AG09319 (cell line): ENCODE results near the gene PATZ1.

Source experiments
- DNase-seq: peaks from one replicate; pipeline ENCODE4 v3.0.0-alpha.2; 2010; ENCODE audit warnings: low read depth; ENCODE audit errors: extremely low read depth
- CTCF ChIP-seq: IDR thresholded peaks from 2 replicates; pipeline ENCODE4 v1.5.1; 2011; ENCODE audit warnings: low read depth, mild to moderate bottlenecking, inconsistent platforms, low read length, moderate library complexity

The PATZ1 gene

GRCh38 chr22:31282748-31283468 is 63.2 kb downstream of the PATZ1 start:
- DNase-seq, result no peak
- no peak for TF ChIP-seq CTCF

GRCh38 chr22:31281733-31282132 is 64.4 kb downstream of the PATZ1 start:
- no peak for TF ChIP-seq CTCF

GRCh38 chr22:31279821-31280505 is 66.2 kb downstream of the PATZ1 start:
- TF ChIP-seq CTCF, result no peak
- no peak for DNase-seq

More at GRCh38 chr22:31281733-31282132, 64.4 kb downstream of the PATZ1 start:
- no peak for DNase-seq

- DNase-seq, result no peak
- no peak for TF ChIP-seq CTCF
Observed at GRCh38 chr22:31279327-31279669, 66.8 kb downstream of the PATZ1 start.

- no peak for DNase-seq
- TF ChIP-seq CTCF, result no peak
Observed at GRCh38 chr22:31278626-31279326, 67.4 kb downstream of the PATZ1 start.

GRCh38 chr22:31278151-31278621 is 68.0 kb downstream of the PATZ1 start:
- TF ChIP-seq CTCF, result no peak
- no peak for DNase-seq

GRCh38 chr22:31277741-31278140 is 68.4 kb downstream of the PATZ1 start:
- no peak for TF ChIP-seq CTCF
- no peak for DNase-seq
